ENCODE data around the gene TNFSF9.

GRCh38 chr19:6543866-6544347, 13.1 kb downstream of the TNFSF9 start:
- no peak for TF ChIP-seq POLR2A (IDR thresholded peaks at IDR 0.05)
- TF ChIP-seq CTCF (IDR thresholded peaks at IDR 0.05): no peak
